HG02970 (cell line): Measurements from ENCODE around the gene PIGZ.
A peak's percentile ranks its signal among the peaks of the same experiment; 100 is the strongest.
"Not testable (repeated sequence)": the region's sequence is repeated elsewhere in the genome, so short reads cannot be mapped to it uniquely, and the experiment has no call there.

Source experiments
- ATAC-seq: cut with Tn5 transposase; IDR thresholded peaks from one replicate; pipeline ENCODE4 v1.9.1; 2021; ENCODE audit warnings: mild to moderate bottlenecking, moderate library complexity, moderate number of reproducible peaks; ENCODE audit not compliant: unreplicated experiment, low FRiP score

The PIGZ gene

GRCh38 chr3:196954832-196955231 lies 13.8 kb downstream of the PIGZ start:
- ATAC-seq = no peak

GRCh38 chr3:196951371-196951770 lies 17.3 kb downstream of the PIGZ start:
- ATAC-seq = no peak

GRCh38 chr3:196949750-196950149 lies 18.9 kb downstream of the PIGZ start:
- no peak for ATAC-seq

GRCh38 chr3:196949285-196949619 lies 19.4 kb downstream of the PIGZ start:
- no peak for ATAC-seq

- ATAC-seq = no peak
Observed at GRCh38 chr3:196948442-196949284, 20.0 kb downstream of the PIGZ start.

- no peak for ATAC-seq
Observed at GRCh38 chr3:196947860-196948441, 20.7 kb downstream of the PIGZ start.

- no peak for ATAC-seq
Observed at GRCh38 chr3:196947136-196947859, 21.3 kb downstream of the PIGZ start.

GRCh38 chr3:196944037-196944790 lies 24.4 kb downstream of the PIGZ start:
- not testable (repeated sequence) for ATAC-seq

GRCh38 chr3:196942915-196943277 lies 25.7 kb downstream of the PIGZ start:
- ATAC-seq = peak; percentile 12

- peak; percentile 91 for ATAC-seq
Observed at GRCh38 chr3:196942226-196942914, 26.3 kb downstream of the PIGZ start, which contains the start of gene NCBP2. Gene NCBP2, minus strand, starts transcription at chr3:196942528. Its CDS starts 25 bp downstream, at chr3:196942503.

- ATAC-seq = peak; percentile 11
Observed at GRCh38 chr3:196941729-196942225, 26.9 kb downstream of the PIGZ start.

- no peak for ATAC-seq
Observed at GRCh38 chr3:196938576-196938975, 30.1 kb downstream of the PIGZ start.

- ATAC-seq = no peak
Observed at GRCh38 chr3:196938124-196938523, 30.5 kb downstream of the PIGZ start.

- ATAC-seq = no peak
Observed at GRCh38 chr3:196936288-196936687, 32.3 kb downstream of the PIGZ start.

GRCh38 chr3:196932600-196932999 lies 36.0 kb downstream of the PIGZ start:
- no peak for ATAC-seq

GRCh38 chr3:196931828-196932587 lies 36.6 kb downstream of the PIGZ start:
- ATAC-seq = no peak

- ATAC-seq = no peak
Observed at GRCh38 chr3:196931157-196931556, 37.5 kb downstream of the PIGZ start.

- no peak for ATAC-seq
Observed at GRCh38 chr3:196927571-196928453, 40.8 kb downstream of the PIGZ start.
